Skin epidermis (tissue), 12 donors: ENCODE measurements around the gene PGS1.

Experiments
- H3K27ac ChIP-seq, 21 experiments: fragments of 200-600 bp; sonication (generic) in 11 of 21; one replicate each; pipeline ENCODE4 v1.5.0; 2020; ENCODE audit warnings: mild to moderate bottlenecking in 3 of 21, inconsistent platforms in 2 of 21, moderate library complexity in 2 of 21
- H3K4me3 ChIP-seq, 7 experiments: fragments of 200-600 bp; sonication (generic) in 2 of 7; one replicate each; pipeline ENCODE4 v1.5.0; 2020; ENCODE audit warnings: inconsistent platforms in 2 of 7, mild to moderate bottlenecking in 2 of 7, moderate library complexity in 1 of 7

Gene PGS1

DNA sequence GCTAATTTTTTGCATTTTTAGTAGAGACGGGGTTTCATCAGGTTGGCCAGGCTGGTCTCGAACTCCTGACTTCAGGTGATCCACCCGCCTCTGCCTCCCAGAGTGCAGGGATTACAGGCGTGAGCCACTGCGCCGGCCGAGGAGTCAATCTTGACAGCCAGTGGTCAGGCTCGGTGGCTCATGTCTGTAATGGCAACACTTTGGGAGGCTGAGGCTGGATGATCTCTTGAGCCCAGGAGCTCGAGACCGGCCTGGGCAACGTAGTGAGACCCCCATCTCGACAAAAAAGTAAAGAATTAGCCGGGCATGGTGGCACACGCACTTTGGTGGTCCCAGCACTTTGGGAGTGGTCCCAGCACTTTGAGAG, 608 bp upstream of the PGS1 start:
- H3K27ac ChIP-seq = peak overlapping the region in 20 of 21 experiments; percentile 83 to 97 (median 94)
- H3K4me3 ChIP-seq = peak overlapping the region; percentile 85 to 100 (median 90)

DNA sequence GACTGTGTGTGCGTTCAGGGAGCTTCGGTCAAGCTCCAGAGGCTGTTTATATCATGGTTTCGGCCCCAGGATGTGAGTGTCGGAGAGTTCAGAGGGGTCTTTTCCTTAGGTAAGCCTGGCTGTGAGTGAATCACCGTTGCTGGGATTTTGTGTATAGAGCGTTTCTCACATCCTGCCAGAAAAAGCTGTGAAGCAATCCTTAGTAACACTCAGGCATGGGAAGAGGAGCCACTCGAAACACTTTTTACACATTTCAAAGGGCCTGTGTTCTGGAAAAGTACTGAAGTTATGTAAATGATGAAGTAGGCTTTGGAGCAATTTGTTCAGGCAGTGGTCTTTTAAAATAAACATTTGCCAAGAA, 662 bp downstream of the PGS1 start:
- Histone ChIP-seq H3K27ac (peak overlapping the region; percentile 83 to 97 (median 93)), H3K4me3 (peak overlapping the region; percentile 85 to 100 (median 90))

DNA sequence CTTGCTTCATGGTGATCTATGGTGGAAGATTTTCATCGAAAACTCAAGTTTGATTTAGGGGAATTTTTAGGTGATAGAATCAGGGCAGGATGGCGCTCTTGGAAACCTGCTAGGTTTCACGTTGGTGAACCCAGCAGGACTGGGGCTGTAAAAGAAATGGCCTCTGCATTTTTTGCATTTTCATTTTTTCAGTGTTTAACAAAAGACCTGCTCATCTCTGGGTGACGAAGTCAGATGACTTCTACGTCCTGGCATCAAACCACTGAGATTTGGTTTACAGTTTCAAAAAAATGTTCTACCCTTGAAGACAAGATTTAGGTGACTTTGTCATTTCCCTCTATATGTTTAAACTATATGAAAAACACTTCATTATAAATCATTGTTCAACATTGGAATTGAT, 1.9 kb downstream of the PGS1 start:
- Histone ChIP-seq H3K27ac (peak overlapping the region in 13 of 21 experiments; percentile 36 to 97 (median 77)), H3K4me3 (no peak overlapping the region)

DNA sequence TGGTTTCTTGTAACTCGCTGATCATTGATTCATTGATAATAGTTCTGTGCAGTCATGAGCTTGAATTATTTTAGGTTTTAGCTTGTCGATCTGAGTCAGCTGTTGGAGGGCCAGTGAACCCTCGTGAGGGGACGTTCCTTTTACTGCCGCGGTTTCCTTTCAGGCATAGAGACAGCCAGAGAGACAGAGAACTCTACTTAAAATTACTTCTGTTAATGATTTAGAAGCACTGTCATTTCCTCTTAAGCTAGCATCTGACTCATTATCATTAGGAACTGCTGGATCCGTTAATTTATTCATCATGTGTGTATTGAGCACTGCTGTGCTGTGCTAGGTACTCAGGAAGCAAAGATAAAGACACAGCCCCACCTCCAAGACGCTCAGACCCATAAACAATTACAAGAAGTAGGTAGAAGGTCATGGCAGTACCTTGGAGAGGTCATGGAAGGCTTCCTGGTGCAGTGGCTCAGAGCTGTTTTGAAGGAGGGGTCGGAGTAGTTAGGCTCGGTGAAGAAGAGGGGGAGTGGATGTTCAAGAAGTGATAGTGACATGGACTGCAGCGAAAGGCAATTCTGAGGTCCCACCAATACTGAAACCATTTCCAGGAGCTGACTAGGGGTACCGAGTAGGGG, 3.3 kb downstream of the PGS1 start:
- Histone ChIP-seq H3K4me3 (no peak overlapping the region), H3K27ac (peak overlapping the region in 19 of 21 experiments; percentile 4 to 97 (median 65))

DNA sequence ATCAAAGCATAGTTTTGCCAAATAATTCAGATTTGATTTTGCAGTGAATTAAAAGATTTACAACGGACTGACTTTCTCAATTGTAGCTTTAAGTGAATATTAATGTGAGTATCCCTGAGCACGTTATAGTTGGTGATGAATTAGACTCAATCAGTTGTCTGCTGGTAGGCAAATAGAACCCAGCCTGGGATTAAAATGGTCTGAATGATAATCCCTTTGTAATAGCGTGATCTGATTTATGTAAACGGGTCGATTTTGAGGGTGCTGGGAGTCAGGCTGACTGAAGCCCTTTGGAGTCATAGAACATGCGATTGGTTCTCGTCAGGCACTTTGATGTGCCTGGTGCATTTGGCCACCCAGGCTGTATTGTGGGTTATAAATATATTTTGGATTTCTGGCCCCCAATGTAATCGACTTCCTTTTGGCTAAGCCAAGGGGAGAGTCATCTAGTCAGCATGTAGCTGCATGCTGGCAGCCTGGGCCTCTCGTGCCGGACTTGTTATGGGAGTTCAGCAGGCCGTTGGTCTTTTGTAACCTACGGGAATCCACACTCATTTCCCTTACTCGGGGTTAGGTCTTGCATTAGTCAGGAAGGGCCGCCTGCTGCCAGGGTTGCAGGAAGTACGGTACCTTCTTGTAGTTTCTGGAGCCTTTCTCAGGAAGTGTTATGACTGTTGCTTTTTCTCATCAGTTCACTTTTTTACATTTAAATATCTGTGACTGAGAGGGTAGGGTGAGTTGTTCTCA, 5.4 kb downstream of the PGS1 start:
- H3K27ac ChIP-seq = peak overlapping the region; percentile 7 to 97 (median 72)
- H3K4me3 ChIP-seq = no peak overlapping the region

DNA sequence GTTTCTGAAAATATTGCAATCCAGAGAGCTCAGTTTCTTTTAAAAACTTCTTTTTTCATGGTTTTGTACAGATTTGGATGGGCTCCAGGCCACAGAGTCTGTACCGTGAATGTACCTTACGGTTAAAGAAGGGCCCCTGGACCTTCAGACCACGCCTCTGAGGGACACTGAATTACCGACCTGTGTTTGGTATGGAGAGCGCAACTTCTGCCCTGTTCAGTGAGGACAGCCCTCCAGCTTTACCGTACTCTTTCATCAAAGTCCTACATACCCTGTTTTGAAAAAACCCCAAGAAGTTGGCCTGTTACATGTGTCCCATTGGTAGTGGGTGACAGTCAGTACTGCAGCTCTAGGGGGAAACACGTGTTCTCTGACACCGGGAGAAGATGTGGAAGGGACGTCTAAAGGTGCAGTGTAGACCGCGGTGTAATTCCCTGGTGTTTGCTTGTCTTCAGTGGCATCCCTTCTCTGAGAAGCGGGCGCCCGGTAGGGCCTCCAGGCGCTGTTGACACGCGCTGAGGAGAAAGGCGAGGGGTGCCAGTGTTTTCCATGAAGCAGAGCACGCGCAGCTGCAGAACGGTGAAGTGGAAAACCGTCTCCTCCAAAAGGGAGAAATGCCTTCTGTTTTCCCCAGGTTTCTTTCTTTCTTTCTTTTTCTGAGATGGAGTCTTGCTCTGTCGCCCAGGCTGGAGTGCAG, 6.2 kb downstream of the PGS1 start:
- Histone ChIP-seq H3K4me3 (no peak overlapping the region), H3K27ac (peak overlapping the region; percentile 7 to 97 (median 70))

DNA sequence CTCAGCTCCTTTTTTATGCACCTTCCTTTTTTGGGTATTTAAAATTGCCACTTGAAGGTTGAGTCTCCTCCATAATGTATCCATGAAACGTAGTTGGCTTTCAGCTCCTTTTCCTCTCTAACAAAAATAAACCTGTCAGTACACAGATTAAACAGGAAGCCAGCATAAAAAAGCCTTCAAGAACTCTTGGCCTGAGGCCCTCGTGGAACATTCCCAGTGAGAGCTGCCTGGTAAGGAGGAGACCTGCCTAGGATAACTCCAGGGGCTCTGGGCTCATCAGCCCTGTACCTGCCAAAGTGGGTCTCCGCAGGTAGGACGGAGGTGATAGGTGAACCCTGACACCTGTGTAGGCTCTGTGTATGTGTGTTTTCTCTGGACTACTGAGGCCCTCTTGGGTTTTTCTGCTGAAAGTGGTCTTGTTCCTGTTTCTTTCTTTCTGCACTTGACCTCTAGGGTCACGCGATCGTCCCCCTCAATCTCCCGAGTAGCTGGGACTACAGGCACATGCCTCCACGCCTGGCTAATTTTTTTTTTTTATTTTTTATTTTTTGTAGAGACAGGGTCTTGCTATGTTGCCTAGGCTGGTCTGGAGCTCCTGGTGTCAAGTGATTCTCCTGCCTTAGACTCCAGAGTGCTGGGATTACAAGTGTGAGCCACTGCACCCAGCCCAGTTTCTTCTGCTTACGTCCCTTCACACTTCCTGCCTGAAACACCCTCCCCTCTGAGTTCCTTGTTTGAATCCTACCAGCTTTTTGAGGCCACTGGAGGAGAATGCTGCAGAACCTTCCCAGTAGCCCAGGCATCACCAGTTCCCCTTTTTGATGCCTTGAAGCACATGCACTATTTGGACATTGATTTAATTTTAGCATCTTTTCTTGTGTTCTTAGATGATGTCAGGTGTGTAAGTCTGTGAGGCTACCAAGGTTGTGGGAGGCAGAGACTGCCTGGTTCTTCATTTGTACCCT, 9.8 kb downstream of the PGS1 start:
- H3K4me3 ChIP-seq = no peak overlapping the region
- peak overlapping the region in 19 of 21 experiments; percentile 4 to 97 (median 67) for H3K27ac ChIP-seq

DNA sequence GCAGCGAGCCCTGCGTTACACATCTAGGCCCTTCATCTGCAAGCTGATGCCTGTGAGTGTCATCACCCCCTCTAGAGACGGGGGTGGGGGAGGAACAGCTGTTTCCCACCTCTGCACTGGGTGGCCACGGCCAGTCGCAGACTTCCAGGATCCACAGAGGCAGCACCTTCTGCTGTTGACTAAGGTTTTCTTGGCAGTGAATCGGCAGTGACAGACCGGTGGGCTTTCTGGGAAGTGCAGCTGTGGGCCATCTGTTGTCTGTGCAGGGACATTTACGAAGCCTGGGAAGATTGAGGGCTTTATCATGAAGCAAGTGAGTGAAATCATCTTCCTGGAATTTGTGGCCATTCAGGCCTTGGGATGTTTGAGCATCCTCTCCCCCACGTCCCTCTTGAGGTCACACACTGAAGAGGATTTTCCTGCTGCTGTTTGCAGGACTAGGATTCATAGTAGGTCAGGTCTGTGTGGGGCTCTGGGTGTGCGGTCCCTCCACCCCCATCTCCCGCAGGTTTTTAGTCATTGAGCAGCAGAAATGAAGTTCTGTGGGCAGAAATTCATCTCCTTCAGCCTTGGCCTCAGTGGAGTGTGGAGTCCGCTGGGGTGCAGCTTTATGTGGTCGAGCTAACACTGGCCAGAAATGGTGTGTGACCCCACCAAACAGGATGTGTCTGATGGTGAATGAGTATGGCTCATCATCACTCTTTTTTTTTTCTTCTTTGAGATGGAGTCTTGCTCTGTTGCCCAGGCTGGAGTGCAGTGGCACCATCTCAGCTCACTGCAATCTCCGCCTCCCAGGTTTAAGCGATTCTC, 12.0 kb downstream of the PGS1 start:
- Histone ChIP-seq H3K27ac (peak overlapping the region in 9 of 21 experiments; percentile 20 to 89 (median 42)), H3K4me3 (no peak overlapping the region)

DNA sequence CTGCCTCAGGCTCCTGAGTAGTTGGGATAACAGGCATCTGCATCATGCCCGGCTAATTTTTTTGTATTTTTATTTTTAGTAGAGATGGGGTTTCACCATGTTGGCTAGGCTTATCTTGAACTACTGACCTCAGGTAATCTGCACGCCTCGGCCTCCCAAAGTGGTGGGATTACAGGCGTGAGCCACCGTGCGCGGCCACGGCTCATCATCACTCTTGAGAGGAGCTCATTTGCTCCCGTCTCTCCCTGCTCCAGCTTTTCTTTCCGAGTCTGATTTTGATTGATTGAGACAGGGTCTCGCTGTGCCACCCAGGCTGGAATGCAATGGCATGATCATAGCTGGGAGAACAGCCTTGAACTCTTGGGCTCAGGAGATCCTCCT, 12.6 kb downstream of the PGS1 start:
- no peak overlapping the region for H3K4me3 ChIP-seq
- H3K27ac ChIP-seq = peak overlapping the region in 6 of 21 experiments; percentile 17 to 89 (median 36)

DNA sequence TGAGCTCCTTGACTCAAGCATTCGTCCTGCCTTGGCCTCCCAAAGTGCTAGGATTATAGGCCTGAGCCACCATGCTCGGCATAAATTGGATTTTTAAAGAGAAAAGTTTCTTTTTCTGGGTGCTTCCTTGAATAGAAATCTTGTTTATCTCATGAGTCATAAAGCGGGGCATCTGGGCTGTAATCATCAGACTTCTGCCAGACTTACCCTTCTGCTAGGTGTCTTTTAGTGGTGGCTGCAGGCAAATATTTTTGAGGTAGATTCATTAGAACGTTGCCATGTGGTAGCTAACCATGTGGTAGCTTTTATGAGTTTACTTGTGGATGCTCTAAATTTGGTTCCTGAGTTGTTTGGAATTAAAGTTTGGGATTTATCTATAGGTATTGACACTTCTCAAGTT, 13.4 kb downstream of the PGS1 start:
- Histone ChIP-seq H3K27ac (peak overlapping the region in 6 of 21 experiments; percentile 17 to 60 (median 36)), H3K4me3 (no peak overlapping the region)

DNA sequence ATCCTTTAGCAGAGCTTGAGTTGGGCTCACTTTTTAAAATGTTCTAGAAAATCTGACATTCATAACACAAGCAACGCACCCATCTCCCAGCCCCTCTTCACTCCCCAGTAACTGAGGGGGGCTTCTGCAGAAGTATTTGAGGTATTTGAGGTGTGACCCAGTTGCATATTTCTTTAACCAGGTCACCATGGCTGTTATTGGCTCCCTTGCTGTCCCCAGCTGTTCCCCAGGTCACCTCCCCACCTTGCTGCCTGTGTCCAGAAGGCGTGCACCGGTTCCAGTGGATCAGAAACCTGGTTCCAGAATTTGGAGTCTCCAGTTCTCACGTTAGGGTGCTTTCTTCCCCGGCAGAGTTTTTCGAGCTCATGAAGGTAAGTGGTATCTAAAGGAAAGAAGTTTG, 13.8 kb downstream of the PGS1 start:
- H3K4me3 ChIP-seq = no peak overlapping the region
- H3K27ac ChIP-seq = peak overlapping the region in 3 of 21 experiments; percentile 43 to 60 (median 50)

DNA sequence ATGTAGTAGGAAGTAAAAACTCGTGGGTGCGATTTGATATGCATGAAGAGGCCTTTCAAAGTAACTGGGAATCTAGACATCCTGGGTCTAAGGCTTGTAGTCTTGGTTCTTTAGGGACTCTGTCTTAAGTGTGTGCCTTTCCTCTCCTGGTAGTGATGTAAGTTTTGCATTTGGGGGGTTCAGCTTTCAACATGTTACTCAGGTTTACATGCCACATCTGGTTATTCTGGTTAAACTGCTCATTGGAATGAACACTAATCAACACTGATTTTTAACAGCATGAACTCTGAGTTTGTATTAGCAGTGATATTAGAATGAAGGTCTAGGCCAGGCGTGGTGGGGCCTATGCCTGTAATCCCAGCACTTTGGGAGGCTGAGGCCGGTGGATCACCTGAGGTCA, 15.1 kb downstream of the PGS1 start:
- H3K4me3 ChIP-seq = no peak overlapping the region
- H3K27ac ChIP-seq = no peak overlapping the region

DNA sequence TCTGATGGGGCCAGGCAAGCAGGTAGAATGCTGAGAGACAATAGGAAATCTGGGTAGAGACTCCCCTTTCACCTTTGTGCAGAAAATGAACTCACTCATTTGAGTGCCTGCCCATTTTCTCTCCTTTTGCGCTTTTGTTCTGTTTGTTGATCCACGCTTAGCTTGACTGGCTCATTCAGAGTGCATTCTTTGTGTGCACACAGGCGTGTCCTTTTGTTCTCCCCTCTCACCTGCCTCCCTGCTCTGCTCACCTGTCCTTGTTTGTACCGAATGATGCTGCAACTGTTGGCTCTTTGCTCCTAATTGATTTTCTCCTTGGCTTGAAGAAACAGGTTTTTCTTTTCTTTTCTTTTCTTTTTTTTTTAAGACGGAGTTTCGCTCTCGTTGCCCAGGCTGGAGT, 15.8 kb downstream of the PGS1 start:
- peak overlapping the region in 3 of 21 experiments; percentile 7 to 50 (median 20) for H3K27ac ChIP-seq
- no peak overlapping the region for H3K4me3 ChIP-seq

DNA sequence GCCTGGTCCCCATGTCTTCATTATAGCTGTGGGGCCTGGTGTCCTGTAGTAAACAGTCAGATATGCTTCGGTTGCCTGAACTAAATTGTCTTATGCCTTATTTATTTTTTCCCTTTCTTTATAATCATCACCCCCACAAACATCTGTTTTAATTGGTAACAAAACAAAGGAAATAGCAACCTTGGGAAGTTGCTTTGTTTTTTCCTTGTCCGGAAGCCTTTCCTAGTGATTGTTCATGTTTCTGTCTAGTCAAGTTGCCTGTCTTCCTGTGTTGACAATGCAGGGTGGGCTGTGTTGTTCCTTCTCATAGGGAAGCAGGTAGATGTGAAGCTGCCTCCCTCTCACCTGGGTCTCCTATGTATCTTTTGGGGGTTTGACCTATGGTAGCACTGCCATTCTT, 16.7 kb downstream of the PGS1 start:
- Histone ChIP-seq H3K27ac (peak overlapping the region in 3 of 21 experiments; percentile 7 to 65 (median 50)), H3K4me3 (no peak overlapping the region)

DNA sequence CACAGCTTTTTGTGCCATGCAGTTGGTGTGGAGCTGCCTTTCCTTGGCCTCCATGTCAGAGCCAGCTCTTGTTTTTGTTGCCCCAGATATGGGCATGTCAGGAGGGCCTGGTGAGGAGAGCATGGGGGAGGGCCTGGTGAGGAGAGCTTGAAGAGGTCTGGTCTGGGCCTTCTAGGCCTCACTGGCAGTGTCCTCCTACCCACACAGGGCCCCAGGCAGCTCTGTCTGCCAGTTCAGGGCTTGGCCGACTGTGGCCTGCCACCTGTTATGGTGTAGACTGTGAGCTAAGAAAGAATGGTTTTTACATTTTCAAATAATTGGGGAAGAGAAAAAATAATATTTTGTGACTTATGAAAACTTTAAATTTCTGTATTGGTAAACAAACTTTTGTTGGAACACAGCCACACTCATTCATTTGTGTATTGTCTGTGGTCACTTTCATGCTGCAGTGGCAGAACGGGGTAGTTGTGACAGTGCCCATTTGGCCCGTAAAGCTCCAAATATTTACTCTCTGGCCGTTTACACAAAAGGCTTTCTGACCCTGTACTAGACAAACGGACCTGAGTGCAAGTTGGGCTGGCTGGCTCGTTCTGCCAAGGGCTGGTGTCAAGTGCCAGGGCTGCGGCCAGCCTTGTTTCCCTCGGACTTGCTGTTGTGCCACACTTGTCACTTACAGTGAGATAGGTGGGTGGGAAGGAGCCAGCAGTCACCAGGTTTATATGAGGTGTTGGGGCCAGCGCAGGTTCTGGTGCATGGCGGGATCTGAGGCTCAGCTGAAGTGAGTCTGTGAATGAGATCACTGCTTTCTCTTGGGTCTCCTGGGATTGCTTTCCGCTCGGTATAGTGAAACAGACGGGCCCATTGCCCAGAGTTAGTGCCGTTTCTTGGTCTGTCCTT, 18.2 kb downstream of the PGS1 start:
- H3K27ac ChIP-seq = no peak overlapping the region
- H3K4me3 ChIP-seq = no peak overlapping the region

DNA sequence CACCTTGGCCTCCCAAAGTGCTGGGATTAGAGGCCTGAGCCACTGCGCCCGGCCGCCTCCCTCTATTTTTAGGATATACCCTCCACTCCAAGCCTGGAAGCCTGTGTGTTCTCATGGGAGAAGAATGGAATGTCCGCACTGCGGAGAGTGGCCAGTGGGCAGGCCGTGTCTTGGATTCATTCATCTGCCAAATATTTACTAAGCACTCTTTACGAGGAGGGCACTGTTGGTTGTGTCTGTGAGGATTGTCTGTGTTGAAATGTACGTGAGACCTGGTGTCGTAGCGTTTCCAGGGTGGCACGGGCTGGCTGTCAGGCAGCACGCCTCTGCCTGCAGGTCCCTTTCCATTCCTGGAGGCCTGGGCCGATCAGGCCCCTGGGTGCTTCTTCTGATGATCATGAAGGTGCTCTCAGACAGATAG, 19.2 kb downstream of the PGS1 start:
- H3K4me3 ChIP-seq = no peak overlapping the region
- no peak overlapping the region for H3K27ac ChIP-seq

DNA sequence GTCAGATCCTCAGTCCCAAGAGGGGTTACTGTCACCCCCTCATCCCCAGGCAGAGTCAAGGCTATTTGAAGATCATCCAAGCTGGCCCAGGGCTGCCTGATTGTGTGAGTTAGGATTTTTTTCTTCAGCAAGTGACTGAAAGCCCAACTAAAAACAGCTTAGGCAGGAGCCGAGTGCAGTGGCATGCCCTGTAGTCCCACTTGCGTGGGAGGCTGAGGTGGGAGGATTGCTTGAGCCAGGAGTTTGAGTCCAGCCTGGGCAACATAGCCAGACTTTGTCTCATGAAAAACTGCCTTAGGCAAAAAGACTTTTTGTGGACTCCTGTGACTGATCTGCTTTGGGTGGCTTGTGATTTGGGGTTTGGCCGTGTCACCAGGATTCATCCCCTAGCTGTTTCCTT, 19.9 kb downstream of the PGS1 start:
- Histone ChIP-seq H3K4me3 (no peak overlapping the region), H3K27ac (no peak overlapping the region)
